HL-60/S4 treated with phorbol 12-myristate 13-acetate at 8.2 ng/mL for 4 days and 3 days (cell line): Measurements from ENCODE around the gene CPNE5.

Source experiments
- in situ Hi-C: fragments of 300-500 bp; cut with MboI; formaldehyde crosslinking; loops from 2 replicates; pipeline ENCODE4 v1.15.0; 2022; ENCODE audit warnings: low sequenced_read_pairs

The CPNE5 gene

DNA sequence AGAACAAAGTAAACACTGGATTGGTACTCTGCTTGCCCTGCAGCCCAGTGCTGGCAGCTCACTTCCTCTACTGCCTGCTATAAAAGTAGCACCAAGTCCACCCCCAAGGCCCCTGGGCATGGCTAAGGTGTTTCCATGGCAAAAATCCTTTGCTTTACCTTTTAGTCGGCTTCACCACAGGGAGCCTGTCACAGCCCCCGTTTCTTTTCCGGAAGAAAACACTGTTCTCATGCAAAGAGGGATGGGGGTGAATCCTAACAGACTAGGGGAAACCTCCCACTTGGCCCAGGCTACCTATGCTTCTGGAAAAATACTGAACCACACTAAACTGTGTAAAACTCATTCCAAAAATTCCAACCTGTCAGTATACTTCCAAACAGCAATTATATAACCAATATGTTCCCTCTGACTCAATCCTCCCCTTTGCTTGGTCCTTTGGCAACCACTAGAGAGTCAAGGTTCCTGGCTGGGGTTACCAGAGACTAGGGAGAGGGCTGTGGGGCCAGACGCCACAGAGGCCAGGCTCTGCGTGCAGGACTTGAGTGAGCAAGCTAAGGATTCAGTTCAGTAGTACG is 19.2 kb upstream of the CPNE5 start:
- in situ Hi-C loops, result no loop called here

DNA sequence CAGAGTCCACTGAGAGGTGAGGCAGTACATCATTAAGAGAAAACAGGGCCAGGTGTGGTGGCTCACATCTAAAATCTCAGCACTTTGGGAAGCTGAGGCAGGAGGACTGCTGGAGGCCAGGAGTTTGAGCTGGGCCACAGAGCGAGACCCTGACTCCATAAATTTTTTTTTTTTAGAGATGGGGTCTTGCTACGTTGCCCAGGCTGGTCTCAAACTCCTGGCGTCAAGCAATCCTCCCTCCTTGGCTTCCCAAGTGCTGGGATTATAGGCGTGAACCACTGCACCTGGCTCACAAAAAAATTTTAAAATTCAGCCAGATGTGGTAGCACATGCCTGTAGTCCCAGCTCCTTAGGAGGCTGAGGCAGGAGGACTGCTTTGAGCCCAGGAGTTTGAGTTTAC is 18.1 kb upstream of the CPNE5 start:
- in situ Hi-C loops, result no loop called here

DNA sequence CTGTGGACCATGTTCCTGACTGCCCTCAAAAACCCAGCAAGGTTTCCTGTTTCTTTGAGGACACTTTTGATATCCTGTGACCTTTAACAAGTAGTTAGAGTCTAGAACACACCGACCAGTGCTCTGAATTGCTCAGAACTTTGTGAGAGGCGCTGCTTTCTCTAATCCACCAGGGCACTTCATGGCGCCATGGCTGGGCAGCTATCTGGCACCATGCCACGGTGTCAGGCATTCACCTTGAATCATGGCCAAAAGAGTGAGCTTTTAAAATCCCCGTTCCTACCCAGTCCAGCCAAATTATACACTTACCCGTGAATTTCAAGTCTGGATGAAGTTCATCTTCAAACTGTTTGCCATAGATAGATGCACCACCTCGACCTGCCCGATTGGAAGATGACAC is 17.0 kb upstream of the CPNE5 start:
- in situ Hi-C loops, result no loop called here

DNA sequence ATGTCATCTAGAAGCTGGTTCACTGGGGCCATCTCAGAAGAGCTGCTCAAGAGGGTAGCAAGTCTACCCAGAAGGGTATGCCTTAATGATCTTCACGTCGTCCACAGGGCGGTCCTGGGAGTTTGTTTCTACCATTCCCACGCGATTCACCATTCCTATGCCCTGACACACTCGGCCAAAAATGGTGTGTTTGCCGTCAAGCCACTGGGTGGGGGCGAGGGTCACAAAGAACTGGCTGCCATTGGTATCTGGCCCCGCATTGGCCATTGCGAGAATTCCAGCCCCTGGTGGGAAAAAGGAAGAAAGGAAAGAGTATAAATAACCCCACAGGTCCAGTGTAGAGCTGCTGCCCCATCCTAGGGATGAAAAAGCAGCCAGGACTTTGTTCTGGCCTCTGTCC is 16.5 kb upstream of the CPNE5 start:
- in situ Hi-C loops, result no loop called here

DNA sequence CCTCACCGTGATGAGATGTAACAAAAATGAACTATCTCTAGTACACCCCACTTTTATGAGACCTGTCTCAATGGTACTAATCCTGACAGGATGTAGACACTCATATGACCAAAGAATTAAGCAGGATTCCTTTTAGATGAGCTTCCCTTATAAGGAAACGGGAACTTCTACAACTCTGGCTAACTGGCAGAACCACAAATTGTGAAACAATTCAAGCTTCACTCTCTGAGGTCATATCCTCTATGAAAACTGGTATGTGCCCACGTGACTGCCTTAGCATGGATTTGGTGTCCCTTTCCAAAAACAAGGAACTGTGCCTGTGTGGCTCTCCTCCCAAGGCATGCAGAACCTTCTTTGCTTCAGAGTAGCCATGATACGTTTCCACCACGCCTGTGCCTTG is 14.1 kb upstream of the CPNE5 start:
- in situ Hi-C loops, result no loop called here

DNA sequence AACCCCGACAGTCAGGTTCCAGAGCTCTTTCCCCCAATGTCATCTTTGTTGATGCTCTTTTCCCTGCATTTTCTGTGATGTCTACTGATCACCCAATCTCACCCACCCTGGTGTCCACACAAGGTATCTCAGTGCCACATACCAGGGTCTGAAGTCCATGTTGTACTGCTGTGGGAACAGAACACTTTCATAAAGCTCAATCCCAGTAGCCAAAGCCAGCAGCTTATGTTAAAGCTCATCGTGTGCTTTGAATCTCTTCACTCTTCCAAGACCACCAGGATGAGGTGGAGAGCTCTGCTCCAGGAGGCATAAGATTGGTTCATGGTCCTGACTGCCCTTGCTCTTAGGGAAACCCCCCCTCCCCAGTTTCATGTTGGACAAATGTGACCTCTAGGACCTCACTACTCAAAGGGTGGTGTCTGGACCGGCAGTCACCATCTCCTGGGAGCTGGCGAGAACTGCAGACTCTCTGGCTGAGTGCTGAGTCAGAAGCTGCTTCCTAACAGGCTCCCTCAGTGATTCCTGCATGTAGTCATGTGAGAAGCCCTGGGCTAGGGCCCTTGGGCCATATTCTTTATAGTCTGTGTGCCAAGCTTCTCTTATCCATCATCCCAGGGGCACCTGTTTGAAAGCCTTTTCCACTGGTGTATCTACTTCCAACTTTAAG is 13.4 kb upstream of the CPNE5 start:
- in situ Hi-C loops, result no loop called here

DNA sequence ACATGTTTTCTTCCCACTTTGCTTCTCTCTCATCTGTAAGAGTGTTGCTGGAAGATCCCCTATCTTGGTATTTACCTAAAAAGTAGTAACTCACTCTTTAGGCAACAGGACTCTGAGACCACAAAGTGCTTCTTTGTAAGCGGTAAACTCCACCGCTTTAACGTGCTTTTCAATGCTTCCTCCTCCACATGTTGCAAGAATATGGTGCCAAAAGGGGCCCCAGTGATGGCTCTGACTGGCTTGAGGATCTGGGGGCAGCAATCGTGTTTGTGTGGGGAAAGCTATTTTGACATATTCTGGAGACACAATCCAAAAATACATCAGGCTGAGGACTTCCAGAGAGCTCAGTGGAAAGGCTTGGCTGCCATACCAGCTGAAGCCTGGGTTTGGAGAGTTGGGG is 12.4 kb upstream of the CPNE5 start:
- in situ Hi-C loops, result no loop called here

DNA sequence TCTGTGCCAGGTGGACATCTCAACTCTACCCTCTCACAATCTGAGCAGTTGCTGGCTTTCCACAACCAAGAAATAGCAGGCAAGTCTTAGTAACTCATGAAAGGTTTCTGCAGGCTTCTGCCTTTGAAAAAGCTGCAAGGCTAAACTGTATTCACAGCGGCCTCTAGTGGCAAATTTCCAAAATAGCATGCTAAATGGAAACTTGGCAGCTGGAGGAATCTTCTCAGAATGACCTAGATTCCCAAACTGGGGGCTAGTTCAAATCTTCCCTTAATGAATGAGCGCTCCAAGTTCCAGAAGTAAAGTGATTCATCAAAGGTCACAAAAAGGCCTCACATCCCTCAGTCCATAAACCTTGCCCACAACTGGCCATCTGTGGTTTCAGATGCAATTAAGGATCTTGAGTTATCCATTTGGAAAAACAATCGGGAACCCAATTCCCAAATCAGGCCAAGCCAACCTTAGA is 11.9 kb upstream of the CPNE5 start:
- in situ Hi-C loops, result no loop called here

DNA sequence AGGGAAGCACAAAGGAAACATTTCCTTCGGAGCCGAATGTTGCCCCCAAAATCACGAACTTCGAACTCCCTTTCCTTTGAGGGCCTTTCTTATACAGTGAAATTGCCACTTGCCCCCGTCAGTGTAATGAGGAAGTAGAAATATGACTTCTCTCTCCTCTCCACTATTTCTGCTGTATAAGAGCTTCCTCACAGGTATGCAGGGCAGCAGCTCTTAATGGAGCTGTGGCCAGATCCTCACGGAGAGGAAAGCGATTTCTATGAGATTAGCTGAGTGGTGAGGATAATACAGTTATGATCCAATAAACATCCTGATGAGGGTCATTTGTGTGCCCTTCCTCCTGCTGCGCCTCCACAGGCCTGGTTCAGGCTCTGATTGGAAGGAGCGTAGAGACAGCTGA is 10.8 kb upstream of the CPNE5 start:
- in situ Hi-C loops, result no loop called here

DNA sequence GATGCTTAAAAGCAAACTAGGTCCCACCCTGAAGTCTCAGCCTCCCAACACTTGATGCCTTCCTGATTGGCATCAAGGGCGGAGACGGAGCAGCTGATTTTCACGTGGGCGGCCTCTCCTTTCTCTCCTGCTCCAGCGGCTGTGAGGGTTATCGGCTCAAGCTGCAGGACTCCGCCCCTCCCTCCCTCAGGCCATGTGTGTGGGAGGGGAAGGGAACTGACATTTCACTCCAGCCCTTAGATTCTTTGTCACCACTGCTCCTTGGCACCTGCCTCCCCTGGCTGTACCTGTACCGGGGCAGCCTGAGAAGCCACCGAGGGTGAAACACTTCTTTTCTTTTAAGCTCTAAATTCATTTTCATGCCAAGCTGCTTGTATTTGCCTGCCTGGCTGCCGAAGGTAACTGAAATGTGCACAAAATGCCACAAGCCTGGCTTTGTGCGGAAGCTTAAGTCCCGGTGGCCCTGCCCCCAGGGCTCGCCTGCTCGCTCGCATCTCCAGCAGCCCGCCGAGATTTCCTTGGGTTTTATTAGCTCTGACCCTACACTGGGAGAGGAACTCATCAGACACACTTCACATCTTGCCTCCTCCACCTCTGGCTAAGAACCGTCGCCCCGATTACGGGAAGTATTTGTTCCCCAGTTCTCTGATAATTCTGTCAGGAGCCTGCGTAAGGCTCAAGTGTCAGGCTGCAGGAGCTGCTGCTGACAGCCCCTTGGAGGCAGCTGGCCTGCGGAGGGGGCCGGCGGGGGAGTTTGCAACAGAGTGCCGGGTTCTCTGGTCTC is 9.6 kb upstream of the CPNE5 start:
- in situ Hi-C loops, result no loop called here

DNA sequence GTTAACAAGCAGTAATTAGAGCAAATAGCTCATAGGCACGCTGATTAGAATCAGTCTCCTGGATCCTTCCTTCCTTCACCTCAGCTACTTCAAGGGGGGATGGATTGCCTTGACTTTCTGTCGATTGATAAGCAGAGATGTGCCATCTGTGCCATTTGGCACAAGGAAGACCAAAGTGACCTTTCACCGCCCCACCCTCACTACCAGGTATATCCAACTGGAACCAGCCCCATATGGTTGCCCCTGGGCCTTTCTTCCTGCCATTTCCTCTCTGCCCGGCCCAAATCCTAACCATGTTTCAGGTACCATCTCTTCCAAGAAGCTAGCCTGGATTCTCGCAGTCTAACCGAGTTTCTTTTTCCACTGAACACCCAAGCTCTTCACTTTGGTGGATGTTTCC is 8.7 kb upstream of the CPNE5 start:
- in situ Hi-C loops, result no loop called here

DNA sequence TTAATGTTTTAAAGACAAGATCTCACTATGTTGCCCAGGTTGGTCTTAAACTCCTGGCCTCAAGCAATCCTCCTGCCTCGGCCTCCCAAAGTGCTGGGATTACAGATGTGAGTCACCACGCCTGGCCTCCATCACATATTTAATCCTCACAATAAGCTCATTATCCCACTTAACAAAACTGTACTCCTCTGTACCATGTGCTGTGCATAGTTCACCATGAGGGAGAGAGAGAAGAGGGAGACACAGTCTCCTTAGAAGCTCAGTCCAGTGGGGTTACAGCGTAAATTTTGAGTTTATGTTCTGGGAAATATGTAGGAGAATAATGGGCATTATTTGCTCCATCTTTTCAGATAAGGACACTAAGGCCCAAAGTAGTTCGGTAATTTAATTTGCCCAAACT is 7.9 kb upstream of the CPNE5 start:
- in situ Hi-C loops, result no loop called here

DNA sequence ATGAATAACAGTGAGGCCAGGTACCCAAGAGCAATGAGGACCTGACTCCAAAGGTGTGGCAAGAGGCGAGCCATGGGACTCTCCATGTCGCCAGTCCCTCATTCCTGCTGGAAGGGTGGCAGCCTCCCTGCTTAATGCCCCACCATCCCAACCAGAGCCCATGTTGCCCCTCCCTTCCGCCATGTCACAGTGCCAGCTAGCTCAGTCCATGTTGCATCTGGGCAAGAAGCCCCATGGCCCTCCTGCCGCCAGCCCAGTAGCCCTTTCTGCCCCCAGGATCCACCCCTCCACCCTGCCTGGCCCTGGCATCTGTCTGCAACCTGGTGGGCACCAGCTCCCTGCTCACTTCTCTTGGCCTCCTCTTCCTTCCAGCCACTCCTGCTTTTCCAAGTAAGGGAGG is 6.0 kb upstream of the CPNE5 start:
- in situ Hi-C loops, result no loop called here

DNA sequence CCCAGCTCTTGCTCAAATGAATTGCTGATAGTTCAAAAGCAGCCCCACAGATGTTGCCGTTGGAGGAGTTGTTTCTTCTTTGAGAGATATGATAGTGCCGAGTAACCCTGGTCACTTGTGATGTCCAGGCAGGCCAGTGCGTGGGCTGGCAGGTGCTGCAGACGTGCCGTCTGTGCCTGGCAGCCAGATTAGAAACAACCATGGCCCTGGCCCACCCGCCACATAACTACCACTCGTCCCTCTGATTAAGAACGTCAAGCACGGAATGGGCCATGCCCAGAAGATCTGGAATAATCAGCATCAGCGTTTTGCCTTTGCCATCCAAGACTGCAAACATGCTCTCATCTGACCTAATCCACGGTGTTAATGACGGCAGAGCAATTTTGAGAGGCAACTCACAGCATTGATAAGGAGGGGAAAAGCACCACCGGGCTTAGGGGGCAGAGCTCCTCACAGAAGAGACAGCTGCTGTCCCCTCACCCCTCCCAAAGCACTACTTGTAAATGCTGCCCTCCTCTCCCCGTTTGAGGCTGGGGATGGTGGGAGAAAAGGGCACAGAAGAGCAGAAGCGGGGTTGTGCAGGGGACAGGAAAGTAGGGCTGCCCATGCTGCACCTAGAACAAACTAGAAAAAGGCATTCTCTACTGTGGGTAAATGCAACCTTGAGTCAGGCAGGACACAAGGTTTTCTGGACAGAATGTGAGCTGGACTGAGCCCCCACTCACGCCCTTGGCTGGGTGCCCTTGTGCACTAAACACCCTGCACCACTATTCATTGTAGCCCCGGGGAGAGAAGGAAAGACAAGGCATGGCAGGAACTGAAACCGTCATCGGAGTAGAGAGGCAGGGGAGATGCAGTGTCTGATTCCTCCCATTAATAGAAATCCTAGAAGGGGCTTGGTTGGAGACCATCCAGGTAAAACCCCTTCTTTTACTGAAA is 5.3 kb upstream of the CPNE5 start:
- in situ Hi-C loops, result no loop called here

DNA sequence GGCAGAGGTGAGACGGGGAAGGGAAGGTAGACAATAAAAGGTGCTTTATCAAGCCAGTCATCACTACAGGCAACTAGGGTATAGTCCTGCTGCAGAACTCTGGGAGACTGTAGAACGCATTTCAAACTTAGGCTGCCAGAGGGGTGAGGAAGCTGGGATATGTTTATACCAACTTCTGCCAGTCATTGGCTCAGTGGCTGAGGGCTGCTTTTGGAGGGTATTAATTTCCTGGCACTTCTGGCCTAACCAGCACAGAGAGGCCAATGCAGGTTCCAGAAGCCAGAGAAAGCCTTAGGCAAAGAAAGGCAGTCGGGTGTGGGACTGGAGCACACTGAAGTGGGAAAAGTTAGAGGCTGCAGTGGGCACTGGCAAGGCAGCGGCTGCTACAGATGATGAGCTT is 3.9 kb upstream of the CPNE5 start:
- in situ Hi-C loops, result no loop called here

DNA sequence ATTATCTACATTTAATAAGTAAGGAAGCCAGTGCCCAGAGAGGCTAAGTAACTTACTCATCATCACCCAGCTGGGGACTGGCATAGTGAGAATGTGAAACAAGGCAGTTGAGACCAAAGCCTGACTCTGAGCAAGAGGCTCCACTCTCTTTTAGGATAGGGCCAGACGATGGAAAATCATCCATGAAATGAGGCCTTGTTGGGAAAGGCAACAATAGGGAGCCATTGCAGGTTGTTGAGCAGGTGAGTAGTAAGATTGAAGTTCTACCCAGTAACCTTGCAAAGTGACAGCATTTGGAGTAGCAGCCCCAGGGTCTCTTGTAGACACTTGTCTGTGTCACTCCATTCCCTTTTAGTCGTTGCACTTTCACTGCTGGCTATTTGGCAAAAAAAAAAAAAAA is 2.5 kb upstream of the CPNE5 start:
- in situ Hi-C loops, result no loop called here

DNA sequence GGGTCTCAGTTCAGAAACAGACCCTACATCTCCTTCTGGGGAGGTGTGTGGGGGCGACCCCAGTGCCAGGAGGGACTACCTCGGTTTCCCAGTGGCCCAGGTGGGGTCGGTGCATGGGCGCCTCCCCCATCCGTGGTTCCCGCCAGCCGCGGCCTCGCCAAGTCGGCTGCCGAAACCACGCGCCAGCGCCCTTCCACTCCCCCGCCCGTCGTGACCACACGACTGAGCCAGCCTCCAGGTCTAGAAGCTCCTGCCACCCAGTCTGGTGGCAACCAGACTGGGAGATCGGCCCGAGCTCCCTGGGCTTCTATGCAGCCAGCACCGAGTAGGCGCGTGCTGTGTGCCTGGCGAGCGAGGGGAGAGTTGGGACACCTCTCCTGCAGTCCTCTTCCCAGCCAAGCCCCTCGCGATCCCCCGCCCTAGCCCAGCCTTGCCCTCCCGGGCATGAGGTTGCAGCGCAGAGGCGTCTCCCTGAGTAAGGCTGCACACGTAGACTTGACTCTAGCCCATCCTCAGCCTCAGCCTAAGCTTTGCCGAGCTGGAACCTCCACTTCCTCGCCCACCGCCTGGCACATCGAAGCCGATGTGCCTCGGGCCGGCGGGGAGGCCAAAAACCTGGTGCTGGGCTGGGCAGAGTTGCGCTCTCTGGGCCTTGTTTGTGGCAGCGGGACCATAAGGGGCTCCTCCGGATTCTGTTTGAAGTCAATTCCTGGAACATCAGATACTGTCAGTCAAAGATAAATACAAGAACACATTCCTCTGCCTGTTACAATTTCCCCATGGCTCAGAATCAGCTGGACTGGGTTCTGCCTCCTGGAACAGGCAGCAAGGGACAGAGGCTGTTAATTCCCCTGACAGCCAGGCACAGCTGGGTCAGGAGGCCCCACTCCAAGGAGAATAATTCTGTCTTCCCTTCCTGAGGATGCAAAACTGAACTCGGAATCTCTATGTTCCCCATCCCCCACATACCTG is 1.5 kb upstream of the CPNE5 start:
- in situ Hi-C loops, result no loop called here

DNA sequence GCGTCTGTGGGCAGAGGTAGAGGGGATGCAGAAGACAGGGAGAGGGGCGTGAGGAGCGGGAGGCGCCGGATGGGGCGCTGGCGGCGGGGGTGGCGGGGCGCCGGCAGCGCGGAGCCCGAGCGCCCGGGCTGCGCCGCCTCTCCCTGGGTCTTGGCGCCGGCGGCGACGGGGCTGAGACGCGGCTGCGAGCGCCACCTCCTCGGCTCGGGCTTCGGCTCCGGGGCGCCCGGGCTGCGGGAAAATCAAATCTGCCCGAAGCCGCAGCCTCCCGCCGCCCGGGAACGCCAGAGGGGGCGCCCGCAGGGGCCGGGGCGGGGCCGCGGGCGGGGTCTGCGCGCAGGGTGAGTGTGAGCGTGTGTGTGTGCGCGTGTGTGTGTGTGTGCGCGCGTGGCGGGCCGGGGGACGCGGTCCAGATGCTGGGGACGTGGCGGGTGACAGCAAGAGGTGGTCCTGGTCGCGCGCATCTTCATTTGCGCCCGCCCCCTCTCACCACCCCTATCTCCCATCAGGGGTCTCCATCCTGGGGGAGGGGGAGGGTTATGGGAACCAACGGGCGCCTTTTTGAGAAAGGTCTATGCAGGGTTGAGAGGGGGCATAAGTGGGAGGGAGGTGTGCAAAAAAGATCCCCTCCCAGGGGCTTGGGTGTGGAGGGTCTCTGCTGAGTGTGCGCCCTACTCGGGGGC is 646 bp upstream of the CPNE5 start:
- in situ Hi-C loops, result no loop called here

DNA sequence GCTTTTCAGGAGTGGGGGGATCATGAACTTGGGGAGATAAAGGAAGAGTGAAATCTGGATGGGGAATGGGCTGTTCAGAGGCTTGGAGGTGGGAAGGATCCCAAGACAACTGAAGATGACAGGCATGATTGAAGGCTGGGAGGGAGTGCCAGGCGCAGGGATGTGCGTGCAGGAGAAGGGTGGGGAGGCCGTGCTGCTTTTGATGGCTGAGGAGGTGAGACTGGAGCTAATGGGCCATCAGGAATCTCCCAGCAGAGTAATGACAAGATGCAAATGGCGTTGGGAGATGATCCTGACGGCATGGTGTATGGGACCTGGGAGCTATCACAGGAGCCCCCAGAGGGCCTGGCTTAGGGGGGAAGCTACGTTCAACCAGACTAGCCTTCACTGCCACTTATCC is 1.6 kb downstream of the CPNE5 start:
- in situ Hi-C loops, result no loop called here

DNA sequence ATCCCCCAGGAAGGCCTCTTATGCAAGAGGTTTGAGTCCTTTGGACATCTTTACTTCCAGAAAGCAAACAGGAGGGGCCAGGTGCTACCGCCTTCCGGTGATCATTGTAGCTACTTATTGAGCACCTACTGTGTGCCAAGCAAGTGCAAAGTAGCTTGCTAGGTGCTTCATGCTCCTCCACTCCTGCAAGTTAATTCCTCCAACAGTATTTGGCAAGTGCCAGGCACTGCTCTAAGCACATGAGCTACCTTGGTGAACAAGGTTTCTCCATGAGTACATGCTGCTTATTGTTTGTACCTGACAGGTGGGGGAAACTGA is 2.3 kb downstream of the CPNE5 start:
- in situ Hi-C loops, result no loop called here
